NCI-H2029 (cell line): ENCODE measurements around the gene INTS13.
A peak's percentile ranks its signal among the peaks of the same experiment; 100 is the strongest.
"Not testable (repeated sequence)": the region's sequence is repeated elsewhere in the genome, so short reads cannot be mapped to it uniquely, and the experiment has no call there.

Source experiments
- DNase-seq: peaks from one replicate; lab custom pipeline; 2025; lab: John Stamatoyannopoulos, UW

Gene INTS13

DNA sequence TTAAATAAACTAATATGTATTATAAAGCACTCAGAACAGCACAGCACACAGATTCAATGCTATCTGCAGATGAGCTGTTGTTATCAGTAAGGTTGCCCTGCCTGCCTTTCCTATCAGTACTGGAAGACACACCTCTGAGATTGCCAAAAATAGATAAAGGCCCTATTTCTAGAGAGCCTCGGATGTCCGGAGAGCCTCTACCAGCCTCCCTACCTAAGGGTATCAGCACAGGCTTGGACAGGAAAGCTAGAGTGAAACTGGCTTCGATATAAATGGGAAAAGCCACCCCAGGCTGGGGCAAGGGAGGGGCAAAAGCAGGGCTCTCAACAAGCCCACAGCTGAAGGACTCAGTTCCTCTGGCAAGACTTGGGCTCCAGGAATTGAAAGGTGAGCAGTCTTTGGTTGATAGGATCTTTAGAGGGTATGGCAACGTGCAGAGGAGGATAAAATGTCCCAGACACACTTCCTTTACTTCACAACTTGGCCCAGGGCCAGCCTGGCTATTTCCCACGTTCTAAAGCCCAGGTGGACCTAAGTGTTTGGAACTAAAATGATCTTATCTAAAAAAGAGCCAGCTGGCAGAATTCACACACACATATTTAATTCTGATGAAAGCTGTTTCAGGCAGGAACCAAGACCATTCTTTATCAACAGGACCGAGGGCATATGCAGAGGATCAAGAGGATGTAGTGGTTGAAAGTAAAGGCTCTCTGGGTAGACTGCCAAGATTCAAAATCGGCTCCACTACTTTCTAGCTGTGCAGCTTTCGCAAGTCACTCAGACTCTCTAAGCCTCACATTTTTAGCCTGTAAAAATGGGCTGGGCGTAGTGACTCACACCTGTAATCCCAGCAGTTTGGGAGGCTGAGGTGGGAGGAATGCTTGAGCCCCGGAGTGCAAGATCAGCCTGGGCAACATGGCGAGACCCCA is 67.0 kb downstream of the INTS13 start:
- peak; percentile 46 for DNase-seq

DNA sequence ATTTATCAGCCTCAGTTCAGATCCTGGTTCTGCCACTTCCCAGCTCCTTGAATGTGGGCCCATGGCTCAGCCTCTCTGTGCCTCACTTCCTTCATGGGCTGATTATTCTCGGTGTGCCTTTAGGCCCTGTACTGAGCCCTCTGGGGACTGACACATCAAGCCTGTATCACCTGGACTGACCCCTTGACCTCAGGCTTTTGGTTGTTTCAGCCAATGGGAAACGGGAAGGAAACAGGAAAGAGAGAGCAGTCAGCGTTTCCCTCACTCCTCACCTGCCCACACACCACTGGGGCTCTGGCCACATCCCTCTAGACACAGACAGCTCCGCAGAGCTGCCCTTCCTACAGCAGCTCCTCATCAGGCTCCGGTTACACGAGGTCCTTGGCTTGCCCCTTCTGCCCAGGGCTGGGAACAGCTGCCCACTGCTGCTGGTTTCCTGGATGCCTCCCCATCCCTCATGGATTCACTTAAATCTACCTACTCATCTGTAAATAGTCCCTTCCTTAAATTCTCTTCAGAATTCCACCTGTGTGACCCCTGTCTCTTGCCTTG is 67.8 kb downstream of the INTS13 start:
- peak; percentile 13 for DNase-seq

DNA sequence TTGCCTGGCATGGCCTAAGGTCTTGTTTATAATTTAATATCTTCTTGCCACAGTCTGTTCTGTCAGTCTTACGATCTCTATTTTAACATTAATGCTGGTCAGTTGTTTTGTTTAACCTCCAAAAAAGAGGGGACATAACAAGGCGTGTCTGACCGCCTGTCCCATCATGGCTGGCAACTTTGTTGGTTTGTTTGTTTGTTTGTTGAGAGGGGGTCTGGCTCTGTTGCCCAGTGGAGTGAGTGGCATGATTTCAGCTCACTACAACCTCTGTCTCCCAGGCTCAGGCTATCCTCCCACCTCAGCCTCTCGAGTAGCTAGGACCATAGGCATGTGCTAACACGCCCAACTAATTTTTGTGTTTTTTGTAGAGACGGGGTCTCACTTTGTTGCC is 68.7 kb downstream of the INTS13 start:
- DNase-seq = no peak

DNA sequence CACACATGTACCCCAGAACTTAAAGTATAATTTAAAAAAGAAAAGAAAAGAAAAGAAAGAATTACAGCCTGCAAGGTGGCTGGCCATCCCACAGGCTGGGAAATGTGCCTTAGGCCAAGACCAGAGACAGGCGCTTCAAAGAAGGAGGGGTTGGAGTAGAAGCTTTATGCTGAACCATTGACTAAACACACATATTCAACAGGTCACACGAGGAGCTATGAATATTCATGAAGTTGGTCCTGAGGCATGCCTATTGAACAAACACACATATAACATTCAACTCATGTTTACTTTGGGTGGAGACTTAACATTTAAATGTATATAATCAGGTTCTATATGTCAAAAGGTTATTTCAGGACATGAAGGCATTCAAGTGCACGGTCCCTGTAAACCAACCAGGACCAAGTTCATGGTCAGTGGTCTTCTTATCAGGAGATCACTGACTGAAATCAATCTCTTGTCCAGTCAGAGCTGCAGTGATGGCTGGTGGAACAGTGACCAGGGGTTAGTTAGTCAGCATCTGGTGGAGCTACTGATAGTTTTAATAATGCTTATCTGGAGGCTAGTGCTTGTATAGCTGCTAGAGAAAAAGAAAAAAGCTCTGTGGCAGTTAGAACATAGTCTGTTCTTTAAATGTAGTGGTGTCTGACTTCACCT is 69.2 kb downstream of the INTS13 start:
- DNase-seq = no peak

DNA sequence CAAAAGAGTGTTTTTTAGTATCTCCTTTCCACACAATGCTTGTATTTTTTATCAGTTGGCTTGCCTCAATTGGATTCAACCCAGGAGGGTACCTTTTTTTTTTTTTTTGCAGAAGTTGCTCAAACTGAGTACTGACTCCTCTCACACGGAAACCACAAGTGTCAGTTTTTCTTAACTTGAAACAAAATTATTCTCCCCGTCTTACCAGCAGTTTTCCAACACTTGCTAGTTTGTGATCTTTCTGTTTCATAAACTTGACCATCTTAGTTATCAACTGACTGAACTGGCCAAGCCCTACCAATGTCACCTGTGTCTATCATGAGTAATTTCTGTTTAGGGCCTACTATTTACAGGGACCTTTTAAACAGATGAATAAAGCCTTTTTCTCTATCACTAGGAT is 70.7 kb downstream of the INTS13 start:
- no peak for DNase-seq

DNA sequence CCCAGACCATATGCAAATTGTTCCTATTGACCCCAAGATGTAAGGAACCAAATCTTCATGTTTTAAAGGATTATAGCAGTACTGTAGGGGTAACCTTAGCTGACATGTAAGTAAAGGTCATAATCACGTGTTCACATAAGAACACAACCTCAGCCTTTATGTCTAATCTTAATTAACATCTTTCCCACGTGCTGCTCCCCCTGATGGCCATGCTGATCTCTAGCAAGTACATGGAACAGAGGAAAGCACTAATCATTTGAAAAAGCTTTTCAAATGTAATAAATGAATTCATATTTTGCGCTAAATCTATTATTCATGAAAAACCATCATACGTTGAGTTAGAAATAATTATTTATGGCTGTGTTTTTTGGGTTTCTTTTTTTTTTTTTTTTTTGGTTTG is 74.3 kb downstream of the INTS13 start:
- no peak for DNase-seq

DNA sequence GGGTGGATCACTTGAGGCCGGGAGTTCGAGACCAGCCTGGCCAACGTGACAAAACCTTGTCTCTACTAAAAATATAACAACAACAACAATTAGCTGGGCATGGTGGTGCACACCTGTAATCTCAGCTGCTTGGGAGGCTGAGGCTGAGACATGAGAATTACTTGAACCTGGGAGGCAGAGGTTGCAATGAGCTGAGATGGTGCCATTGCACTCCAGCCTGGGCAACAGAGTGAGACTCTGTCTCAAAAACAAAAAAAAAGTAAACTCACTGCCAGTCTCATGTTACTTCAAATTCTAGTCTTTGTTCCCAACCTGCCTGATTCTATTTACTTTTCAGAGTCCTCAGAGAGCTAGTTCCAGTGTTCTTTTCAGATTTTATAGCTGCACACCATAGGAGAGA is 75.0 kb downstream of the INTS13 start:
- DNase-seq = not testable (repeated sequence)

DNA sequence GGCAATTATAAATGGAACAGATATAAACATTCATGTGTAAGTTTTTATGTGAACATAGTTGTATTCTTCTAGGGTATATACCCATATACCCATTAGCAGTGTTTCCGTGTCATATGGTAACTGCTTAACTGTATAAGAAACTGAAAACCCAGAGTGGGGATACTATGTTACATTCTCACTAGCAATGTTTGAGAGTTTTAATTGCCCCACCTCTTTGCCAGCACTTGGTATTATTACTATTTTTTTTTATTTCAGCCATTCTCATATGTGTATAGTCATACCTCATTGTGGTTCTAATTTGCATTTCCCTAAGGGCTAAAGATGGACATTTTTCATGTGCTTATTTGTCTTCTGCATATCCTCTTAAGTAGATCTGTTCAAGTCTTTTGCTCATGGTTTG is 76.1 kb downstream of the INTS13 start:
- no peak for DNase-seq

DNA sequence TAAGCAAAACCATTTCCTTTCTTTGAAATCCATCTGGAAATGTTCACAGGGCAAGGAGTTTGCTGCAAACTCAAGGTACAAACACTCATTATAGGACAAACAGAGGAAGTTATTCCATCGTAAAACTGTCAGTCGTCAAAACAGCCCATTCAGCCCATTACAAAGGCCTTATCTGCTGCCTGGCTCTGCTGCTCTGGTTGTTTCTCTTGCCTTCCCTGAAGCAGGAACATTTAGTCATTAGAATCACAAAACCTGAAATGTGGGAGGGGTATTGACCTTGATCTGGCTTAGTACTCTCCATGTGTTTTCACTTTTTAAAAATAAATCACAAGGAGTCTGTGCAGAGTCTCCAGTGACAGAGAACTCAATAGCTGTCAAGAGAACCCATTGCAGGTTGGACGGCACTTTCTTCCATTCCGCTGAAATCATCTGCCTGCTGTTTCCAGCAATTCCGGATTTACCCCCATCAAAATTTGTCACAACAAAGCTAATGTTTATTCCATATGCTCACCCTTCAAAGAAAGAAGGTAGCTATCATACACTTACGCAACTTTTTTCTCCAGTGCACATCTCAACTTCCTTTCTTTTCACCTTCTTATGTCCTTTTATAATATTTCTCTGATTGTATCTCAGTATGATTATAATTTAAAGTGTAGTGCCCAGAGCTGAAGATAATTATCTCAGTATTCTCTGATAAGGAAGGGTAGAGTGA is 80.2 kb downstream of the INTS13 start:
- DNase-seq = no peak

DNA sequence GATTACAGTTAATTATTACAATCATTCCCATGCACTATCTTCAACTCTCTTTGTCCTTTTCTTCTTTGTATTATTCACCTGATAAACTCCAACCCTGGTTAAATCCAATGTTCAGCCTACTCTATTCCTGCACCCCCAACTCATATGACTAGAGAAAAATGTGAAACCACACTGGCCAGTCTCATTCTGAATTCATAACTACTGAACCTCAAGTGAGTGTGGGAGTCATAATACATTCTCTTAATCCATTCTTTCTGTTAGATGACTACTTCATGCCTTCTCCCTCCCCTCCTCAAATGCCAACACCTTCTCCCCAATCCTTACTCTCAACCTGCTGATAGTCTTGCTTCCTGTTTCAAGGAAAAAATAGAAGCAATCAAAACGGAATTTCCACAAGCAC is 82.4 kb downstream of the INTS13 start:
- no peak for DNase-seq
